HUES64 (cell line): Measurements from ENCODE around the gene AEN.
"Not testable (repeated sequence)": the region's sequence is repeated elsewhere in the genome, so short reads cannot be mapped to it uniquely, and the experiment has no call there.

ENCODE experiments used
- H3K27ac ChIP-seq: 2 replicates; pipeline ENCODE4 v1.7.0; 2013; ENCODE audit warnings: low read depth, low read length, inconsistent platforms
- H3K27me3 ChIP-seq: 2 replicates; pipeline ENCODE4 v1.6.1; 2013; ENCODE audit warnings: mild to moderate bottlenecking, low read length; ENCODE audit not compliant: insufficient read depth
- H3K36me3 ChIP-seq: 2 replicates; pipeline ENCODE4 v1.6.1; 2013; ENCODE audit warnings: mild to moderate bottlenecking, low read length; ENCODE audit not compliant: insufficient read depth
- H3K4me1 ChIP-seq: 2 replicates; pipeline ENCODE4 v1.6.1; 2013; ENCODE audit warnings: mild to moderate bottlenecking, low read length, moderate library complexity; ENCODE audit not compliant: insufficient read depth
- H3K4me3 ChIP-seq: 2 replicates; pipeline ENCODE4 v1.5.1; 2013; ENCODE audit warnings: mild to moderate bottlenecking, low read length, moderate library complexity
- H3K9ac ChIP-seq: 2 replicates; pipeline ENCODE4 v1.6.1; 2013; ENCODE audit warnings: mild to moderate bottlenecking, low read depth, low read length
- H3K9me3 ChIP-seq: 2 replicates; pipeline ENCODE4 v1.6.1; 2013; ENCODE audit warnings: low read depth, low read length; ENCODE audit not compliant: insufficient read depth
- WGBS: fragments of 150-250, 120-280 bp; methylation state at CpG from one replicate; pipeline ENCODE4 v1.1.7; 2013; ENCODE audit warnings: missing lambda C conversion rate; 5-methylcytosine and 5-hydroxymethylcytosine counted together

The AEN gene

GRCh38 chr15:88635318-88635717 is 14.2 kb downstream of the AEN start:
- H3K27ac ChIP-seq, result no peak overlapping the region
- H3K36me3 ChIP-seq, result peaks cover 43% of the 10 kb centered on the region
- WGBS, result 91% methylated on average over 6 of the region's 6 CpGs
- H3K9ac ChIP-seq, result no peak overlapping the region
- no peaks in the 10 kb centered on the region for H3K27me3 ChIP-seq
- no peaks in the 10 kb centered on the region for H3K9me3 ChIP-seq
- H3K4me1 ChIP-seq, result peaks cover 20% of the 10 kb centered on the region
- no peak overlapping the region for H3K4me3 ChIP-seq

- peaks cover 36% of the 10 kb centered on the region for H3K36me3 ChIP-seq
- H3K4me1 ChIP-seq, result peaks cover 20% of the 10 kb centered on the region
- 81% methylated on average over 11 of the region's 11 CpGs for WGBS
- peak overlapping the region; percentile 21; the same call in 1 of the 2 replicates for H3K27ac ChIP-seq
- H3K9me3 ChIP-seq, result no peaks in the 10 kb centered on the region
- no peaks in the 10 kb centered on the region for H3K27me3 ChIP-seq
- no peak overlapping the region for H3K4me3 ChIP-seq
- no peak overlapping the region for H3K9ac ChIP-seq
These were observed 14.9 kb downstream of the AEN start for GRCh38 chr15:88636050-88636449.

- Histone ChIP-seq H3K27ac (peak overlapping the region; percentile 21; the same call in 1 of the 2 replicates), H3K27me3 (no peaks in the 10 kb centered on the region), H3K9ac (no peak overlapping the region), H3K9me3 (no peaks in the 10 kb centered on the region), H3K4me3 (no peak overlapping the region), H3K4me1 (peaks cover 20% of the 10 kb centered on the region), H3K36me3 (peaks cover 30% of the 10 kb centered on the region)
- 82% methylated on average over 5 of the region's 5 CpGs for WGBS
These were observed 15.5 kb downstream of the AEN start for GRCh38 chr15:88636654-88637053.

GRCh38 chr15:88637436-88637835 is 16.3 kb downstream of the AEN start:
- no peak overlapping the region for H3K27ac ChIP-seq
- 72% methylated on average over 7 of the region's 7 CpGs for WGBS
- no peaks in the 10 kb centered on the region for H3K9me3 ChIP-seq
- H3K27me3 ChIP-seq, result no peaks in the 10 kb centered on the region
- H3K4me1 ChIP-seq, result peaks cover 20% of the 10 kb centered on the region
- H3K4me3 ChIP-seq, result no peak overlapping the region
- H3K9ac ChIP-seq, result no peak overlapping the region
- H3K36me3 ChIP-seq, result peaks cover 22% of the 10 kb centered on the region

GRCh38 chr15:88637841-88638625 is 16.9 kb downstream of the AEN start:
- Histone ChIP-seq H3K9me3 (no peaks in the 10 kb centered on the region), H3K9ac (peak overlapping the region; percentile 48), H3K4me1 (peaks cover 20% of the 10 kb centered on the region), H3K36me3 (peaks cover 18% of the 10 kb centered on the region), H3K27me3 (no peaks in the 10 kb centered on the region), H3K4me3 (peak overlapping the region; percentile 38), H3K27ac (peak overlapping the region; percentile 57)
- 67% methylated on average over 5 of the region's 7 CpGs for WGBS

- Histone ChIP-seq H3K4me3 (peak within 1 kb of the TSS; percentile 38), H3K27me3 (no peaks in the 10 kb centered on the region), H3K36me3 (peaks cover 15% of the 10 kb centered on the region), H3K9ac (peak within 1 kb of the TSS; percentile 48), H3K9me3 (no peaks in the 10 kb centered on the region), H3K4me1 (peaks cover 20% of the 10 kb centered on the region), H3K27ac (peak within 1 kb of the TSS; percentile 57)
- WGBS, result 19% methylated on average over 27 of the region's 27 CpGs
These were observed 17.7 kb downstream of the AEN start, which contains the start of gene ISG20 for GRCh38 chr15:88638626-88639372. Gene ISG20 (plus strand): TSS chr15:88639016. CDS start chr15:88639367, 351 bp downstream.

- H3K4me3 ChIP-seq, result no peak overlapping the region
- H3K4me1 ChIP-seq, result peaks cover 13% of the 10 kb centered on the region
- H3K27me3 ChIP-seq, result no peaks in the 10 kb centered on the region
- 92% methylated on average over 11 of the region's 12 CpGs for WGBS
- no peak overlapping the region for H3K27ac ChIP-seq
- H3K36me3 ChIP-seq, result no peaks in the 10 kb centered on the region
- H3K9ac ChIP-seq, result no peak overlapping the region
- H3K9me3 ChIP-seq, result no peaks in the 10 kb centered on the region
These were observed 20.9 kb downstream of the AEN start for GRCh38 chr15:88641959-88642452.

- H3K27ac ChIP-seq, H3K36me3 ChIP-seq, H3K9me3 ChIP-seq, H3K9ac ChIP-seq, H3K27me3 ChIP-seq, H3K4me3 ChIP-seq: not testable (repeated sequence)
- 94% methylated on average over 11 of the region's 11 CpGs for WGBS
- peaks cover 13% of the 10 kb centered on the region for H3K4me1 ChIP-seq
These were observed 21.4 kb downstream of the AEN start for GRCh38 chr15:88642514-88642913.

- H3K4me1 ChIP-seq, result no peaks in the 10 kb centered on the region
- 95% methylated on average over 9 of the region's 9 CpGs for WGBS
- no peaks in the 10 kb centered on the region for H3K9me3 ChIP-seq
These were observed 23.6 kb downstream of the AEN start for GRCh38 chr15:88644741-88645140.

GRCh38 chr15:88645171-88646087 is 24.3 kb downstream of the AEN start:
- H3K9ac ChIP-seq, result no peak overlapping the region
- H3K27me3 ChIP-seq, result no peaks in the 10 kb centered on the region
- WGBS, result 92% methylated on average over 14 of the region's 14 CpGs
- no peaks in the 10 kb centered on the region for H3K9me3 ChIP-seq
- H3K4me1 ChIP-seq, result no peaks in the 10 kb centered on the region
- no peak overlapping the region for H3K4me3 ChIP-seq
- no peaks in the 10 kb centered on the region for H3K36me3 ChIP-seq
- no peak overlapping the region for H3K27ac ChIP-seq

More at GRCh38 chr15:88644741-88645140, 23.6 kb downstream of the AEN start:
- Histone ChIP-seq H3K9ac (no peak overlapping the region), H3K4me3 (no peak overlapping the region), H3K36me3 (no peaks in the 10 kb centered on the region), H3K27me3 (no peaks in the 10 kb centered on the region), H3K27ac (no peak overlapping the region)
